A673 (cell line): ENCODE data around the gene SLC2A6. TPM values are rescaled to one million over a fixed set of nuclear protein-coding genes. Genes with fewer than 3 reads are reported as not detected.

Experiments used
- BruUV-seq: library from RNA; stranded (reverse); fragments of 400-500 nt; replicated peaks from 2 replicates; lab custom pipeline; 2021; lab: Mats Ljungman, UMichigan
- CTCF ChIA-PET: fragments of 300-600 bp; sonication (Branson Sonifier 250); formaldehyde crosslinking; loops from one replicate; lab custom pipeline; 2022; ENCODE audit warnings: antibody characterized with exemption; lab: Charles Lee
- POLR2A ChIA-PET: fragments of 300-600 bp; sonication (Branson Sonifier 250); formaldehyde crosslinking; loops from one replicate; lab custom pipeline; 2022; ENCODE audit warnings: antibody characterized with exemption; ENCODE audit not compliant: low non-redundant PET; lab: Charles Lee
- DNase-seq: peaks from one replicate; pipeline ENCODE4 v3.0.0-alpha.2; 2015; ENCODE audit warnings: low spot score
- H3K27ac ChIP-seq: fragments of 200-600 bp; sonication (generic); 2 replicates; pipeline ENCODE4 v1.5.1; 2016; ENCODE audit warnings: mixed run types, low read depth, mild to moderate bottlenecking, mixed read lengths, antibody characterized with exemption, low read length; ENCODE audit not compliant: poor library complexity, severe bottlenecking
- H3K27me3 ChIP-seq: fragments of 200-600 bp; sonication (generic); replicated peaks from 2 replicates; pipeline ENCODE4 v1.6.1; 2017; ENCODE audit warnings: mixed run types, low read depth, mild to moderate bottlenecking, mixed read lengths, antibody characterized with exemption, low read length; ENCODE audit not compliant: insufficient read depth, poor library complexity
- H3K36me3 ChIP-seq: fragments of 200-600 bp; sonication (generic); 2 replicates; pipeline ENCODE4 v1.6.1; 2016; ENCODE audit warnings: mixed run types, mild to moderate bottlenecking, mixed read lengths, antibody characterized with exemption, low read length; ENCODE audit not compliant: insufficient read depth, poor library complexity, severe bottlenecking
- H3K4me1 ChIP-seq: fragments of 200-600 bp; sonication (generic); 2 replicates; pipeline ENCODE4 v1.6.1; 2017; ENCODE audit warnings: mixed run types, mild to moderate bottlenecking, mixed read lengths, antibody characterized with exemption, low read length; ENCODE audit not compliant: insufficient read depth, poor library complexity, severe bottlenecking
- H3K4me3 ChIP-seq: fragments of 200-600 bp; sonication (generic); 2 replicates; pipeline ENCODE4 v1.5.1; 2016; ENCODE audit warnings: low read depth, mixed run types, mild to moderate bottlenecking, mixed read lengths, low read length; ENCODE audit not compliant: poor library complexity, severe bottlenecking
- H3K9me3 ChIP-seq: fragments of 200-600 bp; sonication (generic); 2 replicates; pipeline ENCODE4 v1.6.1; 2016; ENCODE audit warnings: mixed run types, low read depth, mild to moderate bottlenecking, mixed read lengths, antibody characterized with exemption, low read length; ENCODE audit not compliant: poor library complexity, severe bottlenecking
- CTCF ChIP-seq: fragments of 300-800, 200-600 bp; sonication (generic); conservative IDR thresholded peaks from 2 replicates; pipeline ENCODE4 v1.5.1; 2017; ENCODE audit warnings: low read depth, mild to moderate bottlenecking, antibody characterized with exemption, low read length, moderate library complexity, mixed read lengths
- EZH2 ChIP-seq: fragments of 200-600 bp; sonication (generic); IDR thresholded peaks from 2 replicates; pipeline ENCODE4 v1.6.1; 2017; ENCODE audit warnings: borderline replicate concordance, low read depth, mild to moderate bottlenecking, mixed read lengths, antibody characterized with exemption, low read length; ENCODE audit not compliant: poor library complexity, severe bottlenecking
- intact Hi-C: fragments of 100-400 bp; cut with micrococcal nuclease; formaldehyde crosslinking; loops from one replicate; pipeline ENCODE4 v1.10.0; 2022; ENCODE audit not compliant: unreplicated experiment
- total RNA-seq: library from RNA; stranded (reverse); gene quantifications from 2 replicates; pipeline ENCODE4 v1.2.3, GENCODE V29; 2021

The SLC2A6 gene
- total RNA-seq, 1 experiment from 2014 or later, result 1.8 TPM

- no TSS peak for BruUV-seq
Measured at GRCh38 chr9:133430244-133430643, 48.7 kb downstream of the SLC2A6 start.

GRCh38 chr9:133429641-133430161 lies 49.2 kb downstream of the SLC2A6 start:
- Histone ChIP-seq H3K4me1 (no peaks in the 10 kb centered on the region), H3K9me3 (no peaks in the 10 kb centered on the region), H3K36me3 (no peaks in the 10 kb centered on the region), H3K4me3 (no peak overlapping the region), H3K27me3 (peaks cover 7% of the 10 kb centered on the region), H3K27ac (no peak overlapping the region)
- TF ChIP-seq EZH2 (no peak), CTCF (0 out of 2 replicates have a peak, but pooled peaks have one; percentile 26)
- POLR2A ChIA-PET, result no interaction called here
- no peak for DNase-seq
- intact Hi-C loops, result no loop called here
- CTCF ChIA-PET, result no interaction called here
- BruUV-seq, result no TSS peak

More at GRCh38 chr9:133430244-133430643, 48.7 kb downstream of the SLC2A6 start:
- Histone ChIP-seq H3K36me3 (no peaks in the 10 kb centered on the region), H3K27ac (no peak overlapping the region), H3K4me3 (no peak overlapping the region), H3K27me3 (peaks cover 7% of the 10 kb centered on the region), H3K4me1 (no peaks in the 10 kb centered on the region), H3K9me3 (no peaks in the 10 kb centered on the region)
- ChIA-PET CTCF (no interaction called here), POLR2A (no interaction called here)
- no peak for TF ChIP-seq EZH2
- no peak for TF ChIP-seq CTCF
- intact Hi-C loops, result no loop called here
- DNase-seq, result no peak

GRCh38 chr9:133429214-133429613 lies 49.7 kb downstream of the SLC2A6 start:
- CTCF ChIA-PET, result no interaction called here
- no peak overlapping the region for H3K4me3 ChIP-seq
- DNase-seq, result no peak
- peaks cover 7% of the 10 kb centered on the region for H3K27me3 ChIP-seq
- TF ChIP-seq EZH2 (no peak), CTCF (no peak)
- H3K27ac ChIP-seq, result no peak overlapping the region
- POLR2A ChIA-PET, result no interaction called here
- intact Hi-C loops, result no loop called here
- no peaks in the 10 kb centered on the region for H3K36me3 ChIP-seq
- BruUV-seq, result no TSS peak
- H3K4me1 ChIP-seq, result no peaks in the 10 kb centered on the region
- no peaks in the 10 kb centered on the region for H3K9me3 ChIP-seq
